Liver (tissue), 9 donors: Measurements from ENCODE around the gene KRT17. TPM values are rescaled to one million over a fixed set of nuclear protein-coding genes. Genes with fewer than 3 reads are reported as not detected.

Source experiments
- DNase-seq: peaks from one replicate; pipeline ENCODE4 v3.0.0-alpha.2; 2017; ENCODE audit warnings: low spot score
- H3K27ac ChIP-seq, 2 donors: one replicate each; pipeline ENCODE4 v1.7.0; 2013; ENCODE audit warnings: inconsistent platforms in 2 of 2, low read length in 2 of 2, control low read depth in 1 of 2, low read depth in 1 of 2, mild to moderate bottlenecking in 1 of 2
- H3K27me3 ChIP-seq, 4 donors: one replicate each; pipeline versions ENCODE4 v1.6.1 to v1.7.0; 2013; ENCODE audit warnings: low read length in 3 of 4, inconsistent platforms in 1 of 4, mild to moderate bottlenecking in 1 of 4, moderate library complexity in 1 of 4; ENCODE audit not compliant: control insufficient read depth in 4 of 4, insufficient read depth in 4 of 4
- H3K36me3 ChIP-seq, 4 donors: one replicate each; pipeline versions ENCODE4 v1.6.1 to v1.7.0; 2013; ENCODE audit warnings: low read length in 3 of 4, mild to moderate bottlenecking in 3 of 4, low read depth in 1 of 4, moderate library complexity in 1 of 4; ENCODE audit not compliant: control insufficient read depth in 4 of 4, insufficient read depth in 3 of 4
- H3K4me1 ChIP-seq, 4 donors: one replicate each; pipeline versions ENCODE4 v1.6.1 to v1.7.0; 2013; ENCODE audit warnings: low read length in 3 of 4, mild to moderate bottlenecking in 3 of 4, moderate library complexity in 1 of 4; ENCODE audit not compliant: control insufficient read depth in 4 of 4, insufficient read depth in 4 of 4
- H3K4me3 ChIP-seq, 3 donors: one replicate each; pipeline versions ENCODE4 v1.6.1 to v1.7.0; 2013; ENCODE audit warnings: low read length in 3 of 3, control low read depth in 1 of 3, low read depth in 1 of 3, mild to moderate bottlenecking in 1 of 3
- H3K9ac ChIP-seq, 2 donors: one replicate each; pipeline ENCODE4 v1.7.0; 2013; ENCODE audit warnings: low read length in 2 of 2, mild to moderate bottlenecking in 2 of 2, moderate library complexity in 2 of 2, control low read depth in 1 of 2, low read depth in 1 of 2
- H3K9me3 ChIP-seq, 4 donors: one replicate each; pipeline versions ENCODE4 v1.6.1 to v1.7.0; 2013; ENCODE audit warnings: low read length in 3 of 4; ENCODE audit not compliant: control insufficient read depth in 4 of 4
- ATF3 ChIP-seq: IDR thresholded peaks from 2 replicates; pipeline ENCODE4 v1.6.1; 2016; ENCODE audit warnings: antibody characterized with exemption
- EGR1 ChIP-seq, 2 donors: IDR thresholded peaks; 2 replicates each; pipeline ENCODE4 v1.6.1; 2016 to 2018; ENCODE audit warnings: antibody characterized with exemption in 2 of 2, low read depth in 2 of 2
- FOXA1 ChIP-seq: IDR thresholded peaks from 2 replicates; pipeline ENCODE4 v1.6.1; 2016; ENCODE audit warnings: antibody characterized with exemption
- FOXA2 ChIP-seq: IDR thresholded peaks from 2 replicates; pipeline ENCODE4 v1.6.1; 2016; ENCODE audit warnings: antibody characterized with exemption
- GABPA ChIP-seq, 2 donors: IDR thresholded peaks in 1 of 2; conservative IDR thresholded peaks in 1 of 2; 2 replicates each; pipeline ENCODE4 v1.6.1; 2016; ENCODE audit warnings: antibody characterized with exemption in 2 of 2, mild to moderate bottlenecking in 1 of 2, moderate library complexity in 1 of 2
- HNF4A ChIP-seq, 2 donors: conservative IDR thresholded peaks; 2 replicates each; pipeline ENCODE4 v1.6.1; 2016; ENCODE audit warnings: antibody characterized with exemption in 2 of 2, mild to moderate bottlenecking in 2 of 2
- HNF4G ChIP-seq: IDR thresholded peaks from 2 replicates; pipeline ENCODE4 v1.6.1; 2016; ENCODE audit warnings: antibody characterized with exemption
- MAX ChIP-seq: IDR thresholded peaks from 2 replicates; pipeline ENCODE4 v1.6.1; 2016; ENCODE audit warnings: antibody characterized with exemption
- NR2F2 ChIP-seq: IDR thresholded peaks from 2 replicates; pipeline ENCODE4 v1.6.1; 2016; ENCODE audit warnings: antibody characterized with exemption
- RAD21 ChIP-seq, 2 donors: IDR thresholded peaks; 2 replicates each; pipeline ENCODE4 v1.6.1; 2016; ENCODE audit warnings: antibody characterized with exemption in 2 of 2, mild to moderate bottlenecking in 2 of 2
- REST ChIP-seq: IDR thresholded peaks from 2 replicates; pipeline ENCODE4 v1.6.1; 2016; ENCODE audit warnings: antibody characterized with exemption, mild to moderate bottlenecking
- SP1 ChIP-seq: IDR thresholded peaks from 2 replicates; pipeline ENCODE4 v1.6.1; 2018; ENCODE audit warnings: antibody characterized with exemption, mild to moderate bottlenecking
- TAF1 ChIP-seq: conservative IDR thresholded peaks from 2 replicates; pipeline ENCODE4 v1.6.1; 2016; ENCODE audit warnings: antibody characterized with exemption, mild to moderate bottlenecking
- YY1 ChIP-seq: IDR thresholded peaks from 2 replicates; pipeline ENCODE4 v1.6.1; 2016; ENCODE audit warnings: antibody characterized with exemption, mild to moderate bottlenecking
- ZBTB33 ChIP-seq: IDR thresholded peaks from 2 replicates; pipeline ENCODE4 v1.6.1; 2016; ENCODE audit warnings: antibody characterized with exemption
- WGBS: extraction: QIAGEN DNeasy Blood & Tissue Kit; methylation state at CpG from one replicate; pipeline ENCODE4 v1.1.7; 2013; 5-methylcytosine and 5-hydroxymethylcytosine counted together
- polyA plus RNA-seq, 2 donors: library from polyadenylated mRNA; stranded (reverse) in 1 of 2; unstranded in 1 of 2; fragments of 200-250 nt in 1 of 2; fragments of >200 nt in 1 of 2; fragmentation: Nextera tagmentation in 1 of 2; extraction: Ambion mirVana in 1 of 2; gene quantifications; one replicate each; pipeline versions ENCODE4 v1.2.1 to v1.2.3, GENCODE V29; 2013 to 2015
- total RNA-seq, 2 donors: library from RNA; depleted of rRNA; stranded (reverse); fragments of >200 nt; gene quantifications; one replicate each; pipeline ENCODE4 v1.2.3, GENCODE V29; 2014
- donor health status: healthy.
- donor health status: healthy.
- donor health status: healthy.
- donor health status: healthy.
- donor health status: healthy.

KRT17 gene
- total and polyA plus RNA-seq, 4 donors = 0.15 TPM; not detected in 3

GRCh38 chr17:41659427-41660212 is 35.2 kb upstream of the KRT17 start (continued):
- TF ChIP-seq ATF3 (no peak), MAX (no peak), HNF4G (no peak), EGR1 (IDR thresholded peaks at IDR 0.05; ENCODE audit: low read depth in 2 of 2) (no peak), TAF1 (no peak), SP1 (no peak), ZBTB33 (no peak), FOXA1 (no peak), FOXA2 (no peak)

GRCh38 chr17:41658846-41659245 is 34.5 kb upstream of the KRT17 start:
- Histone ChIP-seq H3K9ac (no peak overlapping the region), H3K4me1 (no peaks in the 10 kb centered on the region), H3K27me3 (no peaks in the 10 kb centered on the region), H3K36me3 (no peaks in the 10 kb centered on the region), H3K27ac (no peak overlapping the region), H3K9me3 (no peaks in the 10 kb centered on the region), H3K4me3 (no peak overlapping the region)
- TF ChIP-seq EGR1 (IDR thresholded peaks at IDR 0.05; ENCODE audit: low read depth in 2 of 2) (no peak), FOXA1 (no peak), MAX (no peak), FOXA2 (no peak), HNF4G (no peak), HNF4A (conservative IDR thresholded peaks at IDR 0.05) (no peak), RAD21 (IDR thresholded peaks at IDR 0.05) (no peak), NR2F2 (no peak), REST (no peak)
- WGBS = 85% methylated on average over 5 of the region's 5 CpGs
- DNase-seq = no peak

GRCh38 chr17:41657936-41658335 is 33.6 kb upstream of the KRT17 start:
- Histone ChIP-seq H3K36me3 (no peaks in the 10 kb centered on the region), H3K4me1 (no peaks in the 10 kb centered on the region), H3K27ac (no peak overlapping the region), H3K4me3 (no peak overlapping the region), H3K27me3 (no peaks in the 10 kb centered on the region), H3K9ac (no peak overlapping the region), H3K9me3 (no peaks in the 10 kb centered on the region)
- WGBS = 90% methylated on average over 12 of the region's 12 CpGs
- no peak for DNase-seq
- TF ChIP-seq YY1 (no peak), SP1 (no peak), MAX (no peak), FOXA2 (no peak), RAD21 (IDR thresholded peaks at IDR 0.05) (no peak), ZBTB33 (no peak), EGR1 (IDR thresholded peaks at IDR 0.05; ENCODE audit: low read depth in 2 of 2) (no peak), REST (no peak), GABPA (IDR thresholded peaks at IDR 0.05 in 1 of 2, conservative IDR thresholded peaks at IDR 0.05 in 1 of 2) (no peak), HNF4A (conservative IDR thresholded peaks at IDR 0.05) (no peak), NR2F2 (no peak)
